LNCaP clone FGC (cell line): Measurements from ENCODE around the gene CHD2.
A peak's percentile ranks its signal among the peaks of the same experiment; 100 is the strongest.

Source experiments
- DNase-seq: peaks from one replicate; pipeline ENCODE4 v3.0.0-alpha.2; 2011; ENCODE audit warnings: low read depth
- H3K4me3 ChIP-seq: 2 replicates; pipeline ENCODE4 v1.5.1; 2011; ENCODE audit warnings: mild to moderate bottlenecking, low read depth, low read length, control low read depth
- CTCF ChIP-seq: IDR thresholded peaks from 2 replicates; pipeline ENCODE4 v1.5.1; 2012; ENCODE audit warnings: mild to moderate bottlenecking; ENCODE audit not compliant: control insufficient read depth, insufficient read depth; ENCODE audit errors: extremely low read depth

CHD2 gene

DNA sequence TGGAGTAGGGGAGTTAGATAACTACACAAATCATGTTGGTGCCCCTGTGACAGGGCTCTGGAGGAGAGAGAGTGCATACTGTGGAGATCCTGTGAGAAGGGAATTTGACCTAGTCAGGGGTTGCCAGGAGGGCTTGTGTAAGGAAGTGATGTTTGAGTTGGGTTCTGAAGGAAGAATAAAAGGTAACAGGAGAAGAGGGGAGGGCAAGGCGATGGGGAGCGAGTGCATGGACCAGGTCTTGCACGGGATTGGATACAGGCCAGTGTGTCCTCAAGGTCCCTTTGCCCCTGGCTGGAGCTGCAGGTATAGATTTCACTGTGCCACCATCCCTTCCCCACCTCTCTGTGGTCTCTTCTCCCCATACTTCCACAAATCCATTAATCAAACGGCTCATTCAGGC, 105.0 kb downstream of the CHD2 start:
- DNase-seq: no peak
- H3K4me3 ChIP-seq: no peak overlapping the region
- no peak for TF ChIP-seq CTCF

GRCh38 chr15:93007994-93008393, 107.9 kb downstream of the CHD2 start:
- DNase-seq: no peak
- no peak for TF ChIP-seq CTCF
- H3K4me3 ChIP-seq: no peak overlapping the region

GRCh38 chr15:93012786-93013185, 112.7 kb downstream of the CHD2 start:
- TF ChIP-seq CTCF: no peak
- H3K4me3 ChIP-seq: no peak overlapping the region
- DNase-seq: no peak

GRCh38 chr15:93017526-93017925, 117.4 kb downstream of the CHD2 start:
- no peak overlapping the region for H3K4me3 ChIP-seq
- TF ChIP-seq CTCF: no peak
- no peak for DNase-seq

- peak; percentile 24 for TF ChIP-seq CTCF
- no peak for DNase-seq
- H3K4me3 ChIP-seq: no peak overlapping the region
Observed at GRCh38 chr15:93018574-93018973, 118.5 kb downstream of the CHD2 start.

DNA sequence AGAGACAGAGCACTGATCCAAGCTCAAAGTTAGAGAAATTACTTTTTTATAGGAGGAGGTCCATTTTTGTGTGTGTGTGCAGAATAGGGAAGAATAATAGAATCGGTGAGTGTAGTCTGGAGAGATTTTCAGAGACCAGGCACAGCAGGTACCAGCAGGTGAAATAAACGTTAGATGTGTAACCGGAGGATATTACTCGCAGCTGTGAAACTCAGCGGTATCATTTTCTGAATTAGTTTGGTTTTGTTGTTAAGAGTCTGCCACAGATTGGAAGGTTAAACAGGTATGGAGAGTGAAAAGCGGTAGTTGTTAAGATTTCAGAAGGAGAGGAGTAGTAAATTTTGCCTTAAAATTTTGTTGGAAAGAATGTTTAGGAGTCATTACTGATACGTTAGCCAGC, 119.0 kb downstream of the CHD2 start:
- no peak overlapping the region for H3K4me3 ChIP-seq
- no peak for DNase-seq
- TF ChIP-seq CTCF: no peak

GRCh38 chr15:93019971-93020370, 119.8 kb downstream of the CHD2 start:
- no peak for DNase-seq
- no peak for TF ChIP-seq CTCF
- no peak overlapping the region for H3K4me3 ChIP-seq
